Endothelial cell of umbilical vein (primary cell): ENCODE results near the gene AIF1L. TPM values are rescaled to one million over a fixed set of nuclear protein-coding genes. Genes with fewer than 3 reads are reported as not detected.

Experiments
- BruUV-seq: library from RNA; stranded (reverse); fragments of 400-500 nt; replicated peaks from 2 replicates; lab custom pipeline; 2021; lab: Mats Ljungman, UMichigan
- CTCF ChIA-PET: fragments of 300-600, 350-600 bp; sonication (Branson Sonifier 250); formaldehyde crosslinking; loops from one replicate; lab custom pipeline; 2021; ENCODE audit warnings: antibody characterized with exemption, inconsistent platforms; lab: Charles Lee
- POLR2A ChIA-PET: fragments of 300-600, 350-600 bp; sonication (Branson Sonifier 250); formaldehyde crosslinking; loops from one replicate; lab custom pipeline; 2021; ENCODE audit warnings: antibody characterized with exemption, inconsistent platforms; lab: Charles Lee
- DNase-seq: peaks from one replicate; pipeline ENCODE4 v3.0.0-alpha.2; 2011; ENCODE audit warnings: low read depth, low spot score
- FAIRE-seq: peaks from 2 replicates; lab custom pipeline; 2011; peaks lifted over from hg19 to GRCh38; lab: Jason Lieb, UNC
- H2AFZ ChIP-seq: 2 replicates; pipeline ENCODE4 v1.6.0; 2012; ENCODE audit warnings: low read depth, low read length, control low read depth, inconsistent platforms
- H3K27ac ChIP-seq: 2 replicates; pipeline ENCODE4 v1.5.1; 2011; ENCODE audit warnings: low read depth, mild to moderate bottlenecking, control low read depth, low read length, moderate library complexity; ENCODE audit not compliant: insufficient read depth
- H3K27me3 ChIP-seq, 2 experiments: 2 replicates each; pipeline versions ENCODE4 v1.6.0 to v1.6.1; 2011; ENCODE audit warnings: low read length in 2 of 2, mixed read lengths in 1 of 2; ENCODE audit not compliant: control insufficient read depth in 2 of 2, insufficient read depth in 2 of 2
- H3K36me3 ChIP-seq, 2 experiments: 2 replicates in 1 of 2; 3 replicates in 1 of 2; pipeline ENCODE4 v1.5.1; 2011; ENCODE audit warnings: low read length in 2 of 2, mild to moderate bottlenecking in 1 of 2, moderate library complexity in 1 of 2; ENCODE audit not compliant: control insufficient read depth in 2 of 2, insufficient read depth in 2 of 2; ENCODE audit errors: extremely low read depth in 1 of 2
- H3K4me1 ChIP-seq: 3 replicates; pipeline ENCODE4 v1.5.1; 2011; ENCODE audit warnings: mild to moderate bottlenecking, low read length; ENCODE audit not compliant: control insufficient read depth, insufficient read depth; ENCODE audit errors: extremely low read depth
- H3K4me2 ChIP-seq: 2 replicates; pipeline ENCODE4 v1.6.1; 2011; ENCODE audit warnings: low read length, control low read depth, mixed read lengths; ENCODE audit not compliant: insufficient read depth
- H3K4me3 ChIP-seq, 3 experiments: fragments of 200-600 bp in 1 of 3; sonication (generic), shearing (Covaris generic) in 1 of 3; replicated peaks in 1 of 3; 2 replicates each; pipeline ENCODE4 v1.5.1; 2011 to 2016; ENCODE audit warnings: control low read depth in 3 of 3, low read length in 3 of 3, mild to moderate bottlenecking in 2 of 3, inconsistent platforms in 1 of 3, low read depth in 1 of 3, moderate library complexity in 1 of 3; ENCODE audit not compliant: insufficient read depth in 1 of 3
- H3K79me2 ChIP-seq: 2 replicates; pipeline ENCODE4 v1.6.0; 2012; ENCODE audit warnings: low read length, inconsistent platforms; ENCODE audit not compliant: control insufficient read depth, insufficient read depth
- H3K9ac ChIP-seq: replicated peaks from 2 replicates; pipeline ENCODE3; 2011; ENCODE audit warnings: low read length, control low read depth; ENCODE audit not compliant: insufficient read depth; ENCODE audit errors: extremely low read depth
- H3K9me1 ChIP-seq: replicated peaks from 3 replicates; pipeline ENCODE4 v1.6.0; 2011; ENCODE audit warnings: mild to moderate bottlenecking, low read length; ENCODE audit not compliant: control insufficient read depth, insufficient read depth; ENCODE audit errors: extremely low read depth
- H3K9me3 ChIP-seq: replicated peaks from 2 replicates; pipeline ENCODE4 v1.5.1; 2012; ENCODE audit warnings: low read length, inconsistent platforms; ENCODE audit not compliant: control insufficient read depth, insufficient read depth
- H4K20me1 ChIP-seq: replicated peaks from 2 replicates; pipeline ENCODE3; 2011; ENCODE audit warnings: mild to moderate bottlenecking, low read length; ENCODE audit not compliant: control insufficient read depth, insufficient read depth; ENCODE audit errors: extremely low read depth
- CTCF ChIP-seq, 2 donors: IDR thresholded peaks; 1 replicate in 1 of 2; 2 replicates in 1 of 2; pipeline ENCODE4 v1.5.1; 2011; ENCODE audit warnings: low read length in 2 of 2, mild to moderate bottlenecking in 2 of 2, moderate library complexity in 2 of 2, control low read depth in 1 of 2, inconsistent platforms in 1 of 2, low read depth in 1 of 2; ENCODE audit not compliant: insufficient read depth in 1 of 2; ENCODE audit errors: extremely low read depth in 1 of 2
- EZH2 ChIP-seq: IDR thresholded peaks from 2 replicates; pipeline ENCODE4 v1.6.1; 2012; ENCODE audit warnings: borderline replicate concordance, low read depth, mild to moderate bottlenecking, moderate library complexity, low read length, inconsistent platforms; ENCODE audit not compliant: severe bottlenecking
- FOS ChIP-seq: IDR thresholded peaks from 2 replicates; pipeline ENCODE4 v1.6.1; 2011; ENCODE audit warnings: mild to moderate bottlenecking, low read length, moderate library complexity, borderline replicate concordance; ENCODE audit not compliant: insufficient read depth
- GATA2 ChIP-seq: IDR thresholded peaks from 2 replicates; pipeline ENCODE4 v1.7.0; 2011; ENCODE audit warnings: low read depth, mild to moderate bottlenecking, moderate library complexity, mixed read lengths, low read length; ENCODE audit not compliant: insufficient read length, insufficient read depth
- JUN ChIP-seq: IDR thresholded peaks from 2 replicates; pipeline ENCODE4 v1.6.1; 2011; ENCODE audit warnings: borderline replicate concordance, low read depth; ENCODE audit not compliant: insufficient read length, insufficient read depth
- MAX ChIP-seq: IDR thresholded peaks from 2 replicates; pipeline ENCODE4 v1.6.1; 2011; ENCODE audit not compliant: insufficient read depth, insufficient read length
- MYC ChIP-seq: IDR thresholded peaks from one replicate; pipeline ENCODE4 v1.6.1; 2011; ENCODE audit warnings: mild to moderate bottlenecking, low read depth, low read length
- POLR2A ChIP-seq: IDR thresholded peaks from 2 replicates; pipeline ENCODE4 v1.6.1; 2012; ENCODE audit warnings: low read depth, mild to moderate bottlenecking, control low read depth, low read length
- POLR2AphosphoS5 ChIP-seq: IDR thresholded peaks from 2 replicates; pipeline ENCODE4 v1.6.1; 2012; ENCODE audit warnings: low read depth, mild to moderate bottlenecking, control low read depth, low read length, moderate library complexity; ENCODE audit not compliant: insufficient read depth
- dilution Hi-C: fragments of 300-500 bp; cut with MboI; formaldehyde crosslinking; loops from one replicate; pipeline ENCODE4 v1.15.0; 2019; ENCODE audit warnings: low sequenced_read_pairs; ENCODE audit not compliant: extremely low pct_ligation_motif_present
- intact Hi-C: fragments of 100-400 bp; cut with micrococcal nuclease; formaldehyde crosslinking; loops from one replicate; pipeline ENCODE4 v1.10.0; 2022
- polyA plus RNA-seq, 4 experiments: library from polyadenylated mRNA; depleted of rRNA in 3 of 4; stranded (reverse) in 3 of 4; unstranded in 1 of 4; fragments of >200 nt; gene quantifications; 2 replicates each; pipeline versions ENCODE4 v1.2.1 to v1.2.3, GENCODE V29; 2011 to 2012; ENCODE audit warnings: missing spikeins in 1 of 4
- total RNA-seq: library from RNA; stranded (reverse); gene quantifications from 2 replicates; pipeline ENCODE4 v1.2.3, GENCODE V29; 2021

Gene AIF1L
- total and polyA plus RNA-seq, 2 donors (not counting 3 experiments of a cell fraction or from before 2014, with no cell fraction given) = 17.8 to 39.7 TPM

- no peak overlapping the region for H3K4me3 ChIP-seq
- no peaks in the 10 kb centered on the region for H3K79me2 ChIP-seq
- no TSS peak for BruUV-seq
- no peaks in the 10 kb centered on the region for H3K9me1 ChIP-seq
- dilution Hi-C loops = no loop called here
- no peaks in the 10 kb centered on the region for H4K20me1 ChIP-seq
- ChIA-PET POLR2A (interaction anchor here (0.6 kb wide), 1 partner anchor 114 kb away, joined by 4 read pairs; no protein-coding TSS in a partner anchor), CTCF (no interaction called here)
- no peaks in the 10 kb centered on the region for H3K9me3 ChIP-seq
- TF ChIP-seq FOS (no peak), MYC (no peak), CTCF (IDR thresholded peaks at IDR 0.05; ENCODE audit: extremely low read depth in 1 of 2, insufficient read depth in 1 of 2, low read depth in 1 of 2, low read length in 2 of 2) (no peak), POLR2A (no peak), JUN (no peak), POLR2AphosphoS5 (no peak), EZH2 (no peak), GATA2 (no peak), MAX (no peak)
- H2AFZ ChIP-seq = no peak overlapping the region
- DNase-seq (no peak), FAIRE-seq (no peak)
- no peak overlapping the region for H3K4me2 ChIP-seq
- intact Hi-C loops = no loop called here
- H3K27ac ChIP-seq = no peak overlapping the region
- peaks cover 27% of the 10 kb centered on the region for H3K4me1 ChIP-seq
- no peaks in the 10 kb centered on the region for H3K36me3 ChIP-seq
- no peaks in the 10 kb centered on the region for H3K27me3 ChIP-seq
- H3K9ac ChIP-seq = no peak overlapping the region
Observed at GRCh38 chr9:131113655-131114054, 17.3 kb downstream of the AIF1L start.
